ENCODE data around the gene PGGT1B. TPM values are rescaled to one million over a fixed set of nuclear protein-coding genes. Genes with fewer than 3 reads are reported as not detected.

The PGGT1B gene
- 10.4 and 12.0 TPM in 2 replicates for total RNA-seq

GRCh38 chr5:115262321-115263077 is at the start of gene PGGT1B:
PGGT1B (minus strand) TSS chr5:115262877; CDS start chr5:115262851, 26 bp downstream.

GRCh38 chr5:115296124-115297022 is 33.7 kb upstream of the PGGT1B start, which contains the start of gene CCDC112:
CCDC112 (minus strand) TSS chr5:115296654; CDS start chr5:115296543, 111 bp downstream.

GRCh38 chr5:115169487-115170133 is 93.1 kb downstream of the PGGT1B start, which contains the start of gene TRIM36:
TRIM36 (minus strand) TSS chr5:115169908; CDS start chr5:115169634, 274 bp downstream.

Other genes with a start within 250 kb of the PGGT1B start
- 1.5 and 1.7 TPM in 2 replicates for gene TRIM36, start 93.0 kb downstream of the PGGT1B start, total RNA-seq
- gene CCDC112, start 33.8 kb upstream of the PGGT1B start, total RNA-seq: 5.8 and 6.9 TPM in 2 replicates